Stimulated activated CD4-positive, alpha-beta T cell treated with anti-CD3 and anti-CD28 coated beads, Interleukin-4, amount 100 ng/mL, for 24 hours (primary cell): Measurements from ENCODE around the gene PABPN1L.

Experiments
- DNase-seq: peaks from one replicate; pipeline ENCODE4 v3.0.0-alpha.2; 2020

Gene PABPN1L

DNA sequence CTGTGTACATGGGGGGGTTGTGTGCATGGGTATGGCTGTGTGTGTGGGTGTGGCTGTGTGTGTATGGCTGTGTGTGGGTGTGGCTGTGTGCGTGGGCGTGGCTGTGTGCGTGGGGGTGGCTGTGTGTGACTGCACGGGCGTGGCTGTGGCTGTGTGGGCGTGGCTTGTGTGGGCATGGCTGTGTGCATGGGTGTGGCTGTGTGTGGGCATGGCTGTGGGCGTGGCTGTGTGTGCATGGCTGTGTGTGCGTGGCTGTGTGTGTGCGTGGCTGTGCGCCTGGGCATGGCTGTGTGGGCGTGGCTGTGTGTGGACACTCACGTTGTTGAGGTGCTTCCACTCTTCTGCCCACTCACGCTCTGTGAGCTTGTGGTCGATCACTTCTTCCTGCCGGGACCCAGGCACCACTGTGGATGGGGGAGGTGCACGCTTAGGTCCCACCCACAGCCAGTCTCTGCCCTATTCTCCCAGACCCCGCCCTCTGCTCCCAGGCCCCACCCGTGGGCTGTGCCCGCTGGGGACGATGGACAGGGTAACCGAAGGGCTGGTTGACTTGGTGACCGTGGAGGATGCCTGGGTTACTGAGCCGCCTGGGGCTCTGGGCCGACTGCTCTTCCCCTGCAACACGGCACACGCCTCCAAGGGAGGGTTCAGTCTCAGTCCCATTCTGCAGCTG is 16.0 kb upstream of the PABPN1L start:
- DNase-seq: no peak

DNA sequence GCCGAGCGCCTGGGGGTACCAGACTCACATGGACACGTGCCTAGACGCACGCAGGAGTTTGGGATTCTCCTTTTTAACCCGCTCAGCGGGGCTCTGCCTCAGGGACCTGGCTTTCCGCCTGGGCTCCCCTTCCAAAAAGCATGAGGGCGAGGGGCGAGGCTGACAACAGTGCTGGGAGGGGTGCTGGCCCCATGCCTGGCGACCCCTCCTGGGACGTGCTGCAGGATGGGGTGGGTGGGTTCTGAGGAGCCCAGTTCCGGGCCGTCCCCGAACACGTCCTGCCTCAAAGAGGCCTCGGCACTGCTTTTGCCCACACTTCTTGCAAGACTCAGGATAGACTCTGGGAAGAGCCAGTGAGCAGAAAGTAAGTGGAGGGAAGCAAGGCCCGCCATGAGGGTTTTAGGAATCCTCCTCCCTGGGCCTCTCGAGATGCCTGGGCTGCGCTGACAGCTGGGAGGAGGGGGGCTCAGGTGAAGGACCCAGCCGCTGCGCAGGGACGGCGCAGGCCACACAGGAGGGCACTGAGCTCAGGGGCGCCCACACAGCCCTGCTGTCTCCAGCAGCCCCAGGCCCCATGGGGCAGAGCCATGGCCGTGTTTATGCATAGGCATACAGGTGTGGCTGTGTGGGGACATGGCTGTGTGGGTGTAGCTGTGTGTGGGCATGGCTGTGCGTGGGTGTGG is 15.4 kb upstream of the PABPN1L start:
- DNase-seq: no peak

DNA sequence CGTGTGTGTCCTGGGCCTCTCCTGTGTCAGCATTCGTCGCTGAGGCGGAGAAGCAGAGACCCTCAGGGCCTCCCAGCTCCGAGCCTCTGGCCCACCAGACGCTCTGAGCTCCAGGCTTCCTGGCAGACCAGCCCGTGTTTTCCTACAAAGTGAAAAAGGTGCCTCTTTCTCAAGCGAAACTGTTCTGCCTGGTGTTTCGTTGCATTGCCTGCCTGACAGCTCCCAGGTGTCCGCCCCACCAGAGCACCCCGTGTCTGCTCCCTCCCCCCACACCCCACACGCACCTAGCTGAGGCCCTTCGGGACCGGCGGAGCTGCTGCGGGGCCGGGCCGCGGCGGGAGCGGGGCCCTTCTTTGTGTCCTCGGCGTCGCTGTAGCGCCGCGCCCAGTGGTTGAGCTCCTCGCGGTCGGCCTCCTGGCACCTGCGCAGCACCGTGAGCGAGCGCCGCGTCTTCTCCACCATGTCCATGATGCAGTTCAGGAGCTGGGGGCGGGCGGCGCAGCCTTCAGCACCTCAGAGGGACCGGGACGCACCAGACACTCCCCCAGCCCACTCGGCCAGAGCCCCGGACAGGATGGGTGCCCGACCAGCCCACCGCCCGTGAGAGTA is 14.7 kb upstream of the PABPN1L start:
- DNase-seq: no peak

DNA sequence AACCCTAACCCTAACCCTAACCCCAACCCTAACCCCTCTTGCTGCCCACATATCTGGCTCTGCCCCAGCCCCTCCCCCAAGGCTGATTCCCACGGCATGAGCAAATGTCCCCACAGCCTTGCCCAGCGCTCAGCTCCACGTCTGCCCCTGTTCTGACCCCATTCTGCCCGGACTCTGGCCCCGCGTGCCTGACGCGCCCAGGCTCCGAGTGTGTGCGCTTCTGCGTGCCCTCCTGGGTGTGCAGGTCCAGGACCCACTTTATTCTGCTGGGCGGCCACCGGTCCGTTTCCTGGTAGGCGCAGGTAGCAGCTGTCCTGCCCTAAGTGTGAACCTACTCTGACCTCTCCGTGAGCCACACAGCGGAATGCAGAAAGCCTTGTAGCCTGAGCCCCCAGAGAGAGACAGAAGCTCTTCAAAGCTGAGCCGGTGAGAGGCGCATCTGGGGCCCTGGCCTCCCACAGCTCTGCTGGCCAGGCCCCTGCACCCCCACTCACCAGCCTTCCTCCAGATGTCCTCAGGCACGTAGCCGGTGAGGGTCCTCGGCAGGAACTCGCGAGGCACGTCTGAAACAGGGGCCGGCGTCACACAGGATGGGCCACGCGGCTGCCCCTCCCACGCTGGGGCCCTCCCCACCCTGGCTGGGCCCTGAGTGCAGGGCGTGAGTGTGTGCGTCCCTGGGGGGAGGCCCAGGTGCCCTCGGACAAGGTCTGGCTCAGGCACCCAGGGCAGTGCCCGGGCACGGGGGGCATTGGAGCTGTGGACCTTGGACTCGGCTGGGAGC is 14.0 kb upstream of the PABPN1L start:
- DNase-seq: no peak

DNA sequence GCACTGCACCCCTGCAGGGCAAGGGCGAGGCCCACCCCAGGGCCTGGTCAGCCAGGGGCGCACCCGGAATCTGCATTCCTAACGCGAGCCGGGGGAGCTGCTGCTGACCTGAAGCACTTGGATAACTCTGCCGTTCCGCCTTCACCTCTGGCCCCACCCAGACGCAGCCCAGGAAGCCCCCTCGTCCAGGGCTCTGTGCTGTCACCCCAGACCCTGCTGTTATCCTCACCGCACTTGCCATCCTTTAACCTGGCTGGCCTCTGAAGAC is 13.3 kb upstream of the PABPN1L start:
- DNase-seq: no peak

DNA sequence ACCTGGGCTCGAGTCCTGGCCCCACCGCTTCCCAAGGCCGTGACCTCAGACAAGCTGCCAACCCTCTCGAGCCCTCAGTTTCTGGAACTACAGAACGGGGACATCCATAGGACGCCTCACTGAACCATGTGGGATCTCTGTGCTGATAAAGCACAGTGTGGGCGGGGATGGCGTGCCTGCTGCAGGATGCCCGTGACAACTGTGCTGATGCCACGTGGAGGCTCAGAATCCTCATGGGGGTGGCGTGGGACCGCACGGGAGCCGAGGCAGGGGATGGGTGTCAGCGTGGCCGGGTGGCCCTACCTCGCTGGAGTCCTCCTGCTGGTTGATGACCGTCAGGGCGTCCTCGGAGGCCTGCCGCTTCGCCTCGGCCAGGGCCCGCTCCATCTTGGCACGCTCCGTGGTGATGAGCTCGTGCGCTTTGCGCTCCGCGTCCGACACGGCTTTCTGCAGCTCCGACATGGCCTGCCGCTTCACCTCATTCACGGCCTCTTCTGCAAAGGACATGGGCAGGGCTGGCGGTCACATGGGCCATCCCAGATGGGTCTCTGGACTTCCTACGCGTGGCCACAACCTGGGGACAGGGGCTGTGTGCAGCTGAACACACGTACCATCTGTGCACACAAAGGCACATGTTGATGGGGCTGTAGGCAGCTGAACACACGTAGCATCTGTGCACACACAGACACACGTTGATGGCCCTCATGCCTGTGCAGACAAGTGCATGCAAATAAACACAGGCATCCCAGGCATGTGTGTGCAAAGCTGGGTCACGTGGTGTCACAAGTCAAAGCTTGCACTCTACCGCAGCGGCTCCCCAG is 12.7 kb upstream of the PABPN1L start:
- DNase-seq: no peak

DNA sequence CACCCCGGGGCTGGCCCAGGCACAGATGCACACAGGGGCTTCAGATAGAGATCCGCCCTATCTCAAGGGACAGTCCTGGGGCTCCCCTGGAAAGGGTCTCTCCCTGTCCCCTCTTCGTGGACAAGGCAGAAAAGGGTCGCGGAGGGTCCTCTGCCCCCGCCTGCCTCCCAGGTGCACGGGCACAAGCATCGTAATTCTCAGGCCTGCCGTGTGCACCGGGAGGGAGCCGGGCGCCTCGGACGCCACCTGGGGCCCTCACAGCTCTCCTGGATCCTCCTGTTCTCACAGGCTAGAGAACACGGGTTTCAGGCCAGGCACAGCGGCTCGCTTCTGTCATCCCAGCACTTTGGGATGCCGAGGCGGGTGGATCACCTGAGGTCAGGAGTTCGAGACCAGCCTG is 11.9 kb upstream of the PABPN1L start:
- DNase-seq: no peak

DNA sequence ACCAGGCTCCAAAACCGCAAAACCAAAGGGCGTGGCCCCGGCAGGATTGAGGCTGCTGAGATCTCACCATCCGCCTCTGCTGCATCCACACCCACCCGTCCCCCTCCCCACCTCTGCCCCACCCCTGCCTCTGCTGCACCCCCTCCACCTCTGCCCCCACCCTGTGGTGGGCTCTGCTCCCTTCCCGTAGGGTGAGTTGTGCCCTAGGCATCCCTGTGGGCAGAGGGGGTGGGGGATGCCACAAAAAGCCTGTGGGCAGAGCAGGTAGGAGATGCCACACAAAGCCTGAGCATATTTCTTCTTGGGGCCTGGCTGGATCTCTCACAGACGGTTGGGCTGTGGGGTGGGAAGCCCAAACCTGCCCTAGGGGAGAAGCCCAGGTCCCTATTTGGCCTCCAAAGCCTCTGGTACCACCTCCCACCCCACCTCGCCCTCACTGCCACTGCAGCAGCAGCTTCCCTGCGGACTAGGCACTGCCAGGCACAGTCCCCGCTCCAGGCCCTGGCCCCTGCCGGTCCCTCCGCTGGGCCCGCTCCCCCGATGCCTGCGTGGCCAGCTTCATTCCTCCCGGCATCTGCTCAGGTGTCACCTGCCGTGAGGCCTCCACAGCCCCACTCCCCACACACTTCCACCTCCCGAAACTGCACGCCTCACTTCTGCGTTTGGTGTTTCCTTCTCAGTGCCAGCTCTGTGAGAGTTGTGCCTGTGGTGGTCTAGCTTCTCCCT is 11.3 kb upstream of the PABPN1L start:
- DNase-seq: no peak

DNA sequence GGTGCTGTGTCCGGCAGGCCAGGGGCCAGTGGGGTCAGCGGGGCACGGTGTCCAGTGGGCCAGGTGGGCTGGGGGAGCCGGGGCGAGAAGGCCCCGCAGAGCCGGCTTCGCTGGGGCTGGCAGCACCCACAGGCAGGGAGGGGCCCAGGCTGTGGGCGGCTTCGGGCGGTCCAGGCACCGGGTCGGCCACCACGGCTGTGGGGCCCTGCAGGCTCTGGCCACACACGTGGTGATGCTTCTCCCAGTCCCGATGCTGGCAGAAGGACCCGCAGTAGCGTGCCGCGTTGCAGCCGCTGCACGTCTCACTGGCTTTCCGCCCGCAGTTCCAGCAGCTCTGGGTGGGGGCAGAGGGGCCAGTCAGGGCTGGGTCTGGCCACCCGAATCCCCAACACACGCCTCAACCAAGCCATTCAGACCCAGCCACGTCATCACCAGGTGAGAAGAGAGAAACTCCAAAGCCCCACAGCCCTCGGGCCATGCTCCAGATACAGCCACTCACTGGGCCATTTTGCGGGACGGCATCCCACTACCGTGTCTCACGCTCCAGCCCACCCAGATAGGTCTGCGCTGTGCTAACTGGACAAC is 10.6 kb upstream of the PABPN1L start:
- DNase-seq: no peak

DNA sequence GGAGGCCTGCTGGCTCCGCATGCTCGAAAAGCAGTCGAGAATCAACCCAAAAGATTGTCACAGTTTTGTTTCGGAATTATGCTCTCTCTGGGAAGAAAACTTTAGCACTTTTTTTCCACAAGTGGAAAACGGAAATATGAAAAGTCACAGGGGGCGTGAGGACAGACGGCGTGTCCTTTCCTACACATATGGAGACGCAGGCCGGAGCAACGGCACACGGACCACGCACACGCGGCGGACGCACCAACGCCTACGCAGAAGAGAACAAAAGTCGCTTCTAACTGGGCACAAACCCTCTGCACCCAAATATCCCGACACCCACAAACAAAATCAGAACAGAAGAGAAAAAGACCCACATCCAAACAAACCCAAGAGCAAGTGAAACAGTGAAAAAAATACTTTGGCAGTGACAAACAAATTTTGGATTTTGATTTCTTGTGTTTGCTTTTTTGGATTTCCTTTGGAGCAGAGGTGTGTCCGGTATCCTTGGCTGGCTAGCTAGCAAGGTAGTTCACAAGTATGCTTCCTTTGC is 9.3 kb upstream of the PABPN1L start:
- DNase-seq: no peak

DNA sequence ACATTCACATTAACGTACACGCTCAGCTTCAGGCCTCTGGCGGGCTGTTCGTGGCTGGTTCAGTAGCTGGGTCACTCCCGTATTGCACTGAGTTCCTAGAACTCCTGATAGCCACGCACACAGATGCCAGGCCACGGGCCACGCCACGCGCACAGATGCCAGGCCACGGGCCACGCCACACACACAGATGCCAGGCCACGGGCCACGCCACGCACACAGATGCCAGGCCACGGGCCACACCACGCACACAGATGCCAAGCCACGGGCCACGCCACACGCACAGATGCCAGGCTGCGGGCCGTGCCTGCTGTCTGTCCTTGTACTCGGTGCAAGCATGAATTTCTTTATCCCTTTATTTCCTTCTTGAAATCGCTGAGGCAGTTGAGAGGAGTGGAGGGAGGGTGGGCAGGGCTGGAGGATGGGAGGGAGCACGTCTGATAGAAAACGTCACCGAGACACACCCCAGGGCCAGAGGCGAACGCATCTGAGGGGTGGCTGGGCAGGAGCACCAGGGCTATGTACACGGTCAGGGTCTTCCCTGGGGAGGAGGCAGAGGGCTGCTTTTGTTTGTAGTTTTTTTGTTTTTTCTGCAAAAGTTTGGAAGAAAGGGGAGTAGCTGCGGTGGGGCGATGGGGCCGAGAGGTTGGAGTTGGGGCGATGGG is 8.6 kb upstream of the PABPN1L start:
- no peak for DNase-seq

DNA sequence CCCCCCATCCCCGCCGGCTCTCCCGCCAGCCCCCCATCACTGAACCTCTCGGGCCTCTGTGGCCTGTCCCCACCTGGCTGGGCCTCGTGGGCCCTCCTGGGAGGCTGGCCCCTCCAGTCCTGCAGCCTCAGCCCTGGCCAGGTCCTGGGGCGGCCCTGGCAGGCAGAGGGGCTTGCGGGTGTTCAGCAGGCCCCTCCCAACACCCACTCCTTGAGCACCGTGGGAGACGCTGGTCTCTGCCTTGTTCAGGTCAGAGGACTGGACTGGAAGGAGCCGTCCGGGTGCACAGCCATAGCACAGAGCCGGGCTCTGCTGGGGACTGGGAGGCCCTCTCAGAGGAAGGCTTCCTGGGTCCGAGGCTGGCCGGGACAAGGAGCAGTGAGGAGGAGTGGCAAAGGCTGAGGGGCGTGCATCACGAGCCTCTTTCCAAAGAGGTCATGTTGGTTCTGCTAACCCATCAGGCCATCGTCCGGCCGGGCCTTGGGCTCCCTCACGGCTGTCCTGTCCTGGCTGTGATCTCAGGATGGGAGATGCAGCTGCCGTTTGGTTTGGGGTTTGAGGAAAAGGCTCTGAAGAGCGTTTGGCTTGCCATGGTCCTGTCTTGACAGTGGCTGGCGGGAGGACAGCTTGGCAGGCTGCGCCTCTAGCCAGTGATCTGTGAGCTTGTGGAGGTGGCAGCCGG is 6.3 kb upstream of the PABPN1L start:
- no peak for DNase-seq

DNA sequence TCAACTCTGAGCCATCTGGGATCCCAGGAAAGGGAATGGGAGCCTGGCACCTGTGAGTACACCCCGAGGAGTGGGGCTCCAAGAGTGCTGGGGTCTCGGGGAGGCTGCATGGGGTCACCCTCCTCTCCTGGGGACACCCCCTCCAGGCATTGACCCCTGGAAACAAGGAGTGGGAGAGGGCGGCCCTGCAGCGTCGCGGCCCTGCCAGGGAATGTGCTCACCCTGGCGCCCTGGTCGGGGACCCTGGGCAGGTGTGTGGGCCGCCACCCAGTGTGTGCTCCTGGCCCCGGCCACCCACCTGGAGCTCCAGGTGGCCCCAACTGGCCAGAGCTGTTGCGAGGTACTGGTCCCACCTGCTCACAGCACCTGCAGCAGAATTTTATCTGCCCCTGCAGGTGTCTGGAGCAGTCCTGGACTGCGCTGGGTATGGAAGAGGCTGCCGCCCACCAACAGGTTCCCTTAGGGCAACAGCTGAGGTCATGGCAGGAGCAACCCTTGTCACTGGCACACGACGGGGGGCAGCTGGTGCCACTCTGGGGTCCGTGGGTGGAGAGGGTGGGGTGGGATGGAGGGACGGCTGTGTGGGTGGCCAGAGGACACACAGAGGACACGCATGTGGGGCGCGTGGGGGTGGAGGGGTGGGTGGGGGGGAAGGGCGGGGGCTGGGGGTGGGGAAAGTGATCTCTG is 5.4 kb upstream of the PABPN1L start:
- DNase-seq: no peak

DNA sequence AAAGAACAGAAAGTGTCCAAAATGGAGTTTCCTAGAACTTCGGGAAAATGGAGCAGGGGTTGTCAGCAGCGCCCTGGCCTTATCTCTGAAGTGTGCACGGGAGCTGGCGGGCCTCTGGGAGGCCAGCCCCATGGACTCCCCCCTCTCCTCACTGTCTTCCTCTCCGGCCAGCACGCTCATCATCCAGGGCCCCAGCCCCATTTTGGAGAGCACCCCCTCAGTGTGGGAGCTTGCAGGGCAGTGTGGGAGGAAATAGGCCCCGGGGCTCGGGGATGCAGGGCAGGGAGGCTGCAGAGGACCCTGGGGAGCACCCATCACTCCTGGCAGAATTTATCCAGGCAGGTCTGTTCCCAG is 4.9 kb upstream of the PABPN1L start:
- no peak for DNase-seq

DNA sequence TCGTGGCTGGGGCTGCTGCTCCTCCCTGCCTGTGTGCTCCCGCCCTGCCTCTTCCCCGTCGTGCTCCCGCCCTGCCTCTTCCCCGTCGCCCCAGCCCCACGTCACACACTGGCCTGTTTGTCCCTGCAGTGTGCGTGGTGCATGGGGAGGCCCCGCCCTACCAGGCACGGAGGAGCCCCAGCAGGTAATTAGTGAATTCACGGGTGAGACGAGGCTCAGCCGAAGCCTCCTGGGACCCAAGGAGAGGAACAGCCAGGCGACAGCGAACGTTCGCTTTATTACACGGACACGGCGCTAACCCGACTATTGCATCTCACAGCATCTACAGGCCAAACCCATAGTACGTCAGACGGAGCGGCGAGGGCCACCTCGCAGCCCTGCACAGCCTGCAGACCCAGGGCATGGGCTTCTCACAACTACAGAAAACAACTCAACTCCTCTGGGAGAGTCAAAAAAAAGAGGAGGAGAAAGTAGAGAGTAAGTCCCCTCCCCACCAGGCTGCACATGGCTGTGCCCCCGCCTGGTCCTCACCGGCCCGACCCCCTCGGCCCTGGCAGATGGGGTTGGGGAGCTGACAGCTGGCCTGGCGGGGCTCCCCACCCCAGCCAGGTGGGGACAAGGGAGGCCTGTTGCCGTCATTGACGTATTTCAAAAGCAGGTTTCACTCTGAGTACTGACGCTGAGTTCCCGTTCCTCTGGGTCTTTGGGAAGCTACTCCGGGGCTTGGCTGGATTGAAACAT is 4.3 kb upstream of the PABPN1L start:
- no peak for DNase-seq

DNA sequence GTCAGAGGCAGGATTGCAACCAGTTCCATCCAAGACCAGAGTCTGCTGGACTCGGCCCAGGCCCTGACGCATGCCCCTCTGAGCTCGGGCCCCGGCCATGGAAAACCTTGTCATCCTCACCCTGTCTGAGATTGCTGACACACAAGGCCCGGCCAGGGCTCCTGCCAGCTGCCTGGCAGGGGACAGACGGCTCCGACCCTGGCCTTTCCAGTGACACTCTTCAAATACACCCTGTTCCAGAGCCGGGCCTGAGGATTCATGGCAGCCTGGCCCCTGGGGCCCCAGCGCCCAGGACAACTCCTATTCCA is 3.2 kb upstream of the PABPN1L start:
- DNase-seq: no peak

DNA sequence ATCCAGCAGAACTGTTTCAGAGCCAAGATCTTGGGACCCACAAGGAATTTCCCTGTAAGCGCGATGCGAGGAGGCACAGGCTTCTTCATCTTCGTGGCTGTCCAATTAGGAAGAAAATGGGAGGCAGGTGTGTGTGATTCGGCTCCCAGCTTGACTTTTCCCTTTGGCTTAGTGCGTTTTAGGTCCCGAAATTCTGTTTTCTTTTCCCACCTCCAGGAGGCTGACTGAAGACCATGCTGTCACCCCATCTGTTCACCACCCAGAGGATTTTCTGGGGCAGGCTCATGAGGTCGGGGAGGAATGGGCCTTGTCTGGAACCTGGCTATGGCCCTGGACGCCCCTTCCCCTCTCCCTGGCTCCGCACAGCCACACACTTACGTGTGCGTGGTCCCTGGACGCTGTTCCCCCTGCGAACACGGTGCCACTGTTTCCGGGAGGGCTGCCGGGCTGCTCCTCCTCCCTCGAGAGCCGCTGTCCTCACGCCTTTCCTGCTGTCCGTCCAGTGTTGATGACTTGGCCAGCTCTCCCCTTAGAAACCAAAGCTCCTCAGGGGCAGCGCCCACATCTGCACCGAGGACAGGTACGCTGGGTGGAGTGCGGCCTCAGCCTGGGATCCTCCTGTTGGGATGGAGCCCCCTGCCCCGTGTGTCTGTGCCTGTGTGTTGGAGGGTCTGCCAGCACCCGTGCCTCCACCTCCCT is 2.7 kb upstream of the PABPN1L start:
- no peak for DNase-seq

DNA sequence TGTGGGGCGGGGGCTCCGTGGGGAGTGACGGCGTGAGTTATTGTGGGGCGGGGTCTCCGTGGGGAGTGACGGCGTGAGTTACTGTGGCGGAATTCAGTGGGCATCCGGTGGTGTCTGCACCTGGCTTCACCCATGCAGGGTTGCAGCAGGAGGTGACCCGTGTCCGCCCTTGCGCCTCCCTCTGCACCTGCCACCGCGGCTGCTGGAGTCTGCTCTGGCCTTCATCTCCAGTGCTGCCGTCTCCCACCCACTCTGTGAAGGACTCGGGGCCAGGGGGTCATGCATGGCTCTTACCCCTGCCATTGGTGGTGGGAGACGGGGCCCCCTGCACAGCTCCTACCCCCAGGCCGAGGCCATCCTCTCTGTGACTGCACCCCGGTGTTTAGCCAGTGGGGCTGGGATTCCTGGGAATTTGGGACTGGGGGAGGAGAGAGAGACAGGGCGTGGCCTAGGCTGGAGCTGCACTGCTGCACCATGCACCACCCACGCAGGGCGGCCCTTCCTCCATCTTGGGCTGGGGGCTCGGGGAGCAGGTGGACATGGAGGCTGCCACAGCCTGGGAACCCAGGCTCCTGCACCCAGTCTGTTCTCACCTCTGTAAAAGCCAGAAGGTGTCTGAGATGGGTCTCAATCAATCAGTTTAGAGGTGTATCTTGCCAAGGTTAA is 1.3 kb upstream of the PABPN1L start:
- DNase-seq: no peak
